ENCODE data around the gene PRICKLE1. TPM values are rescaled to one million over a fixed set of nuclear protein-coding genes. Genes with fewer than 3 reads are reported as not detected.

PRICKLE1 gene
- total RNA-seq, 1 experiment from 2014 or later, result 20.1 TPM

GRCh38 chr12:42422785-42423184, 166.8 kb downstream of the PRICKLE1 start:
- TF ChIP-seq REST (IDR thresholded peaks at IDR 0.05; ENCODE audit: insufficient read depth in 1 of 2, low read depth in 2 of 2, low read length in 1 of 2) (no peak), TCF7L2 (IDR thresholded peaks at IDR 0.05; ENCODE audit: low read depth, low read length) (no peak), SIN3A (IDR thresholded peaks at IDR 0.05; ENCODE audit: borderline replicate concordance, insufficient read depth, low read depth, low read length) (no peak), CTCF (IDR thresholded peaks at IDR 0.05) (no peak), POLR2AphosphoS5 (IDR thresholded peaks at IDR 0.05; ENCODE audit: low read depth, low read length) (no peak)
- Histone ChIP-seq H3K4me1 (ENCODE audit: control insufficient read depth, insufficient read depth, low read length) (peaks cover 4% of the 10 kb centered on the region; the same call in 1 of the 2 replicates), H3K4me3 (ENCODE audit: low read depth in 2 of 2, low read length in 2 of 2) (no peak overlapping the region), H3K36me3 (ENCODE audit: control insufficient read depth, insufficient read depth, low read length) (no peaks in the 10 kb centered on the region), H3K27me3 (ENCODE audit: control insufficient read depth, insufficient read depth, low read length) (no peaks in the 10 kb centered on the region), H3K9me3 (ENCODE audit: control insufficient read depth, insufficient read depth, low read depth, low read length) (no peaks in the 10 kb centered on the region), H3K27ac (ENCODE audit: low read length) (no peak overlapping the region)
- ChIA-PET CTCF (no interaction called here), POLR2A (no interaction called here)
- DNase-seq (ENCODE audit: low read depth, low spot score) (no peak), ATAC-seq (no peak)
- no TSS peak for BruUV-seq (replicated peaks)
- in situ Hi-C loops (cut with HindIII; ENCODE audit: low pct_unique_long_range_greater_than_20kb, low sequenced_read_pairs) (no loop called here), intact Hi-C loops (cut with micrococcal nuclease; ENCODE audit: unreplicated experiment) (no loop called here)

- no peak overlapping the region for H3K4me3 ChIP-seq (ENCODE audit: low read depth in 2 of 2, low read length in 2 of 2)
- CTCF ChIA-PET, result no interaction called here
- POLR2A ChIA-PET, result no interaction called here
- no peak for TF ChIP-seq TCF7L2 (IDR thresholded peaks at IDR 0.05; ENCODE audit: low read depth, low read length)
- no peak for TF ChIP-seq REST (IDR thresholded peaks at IDR 0.05; ENCODE audit: insufficient read depth in 1 of 2, low read depth in 2 of 2, low read length in 1 of 2)
- no peak for TF ChIP-seq POLR2AphosphoS5 (IDR thresholded peaks at IDR 0.05; ENCODE audit: low read depth, low read length)
- no peak for TF ChIP-seq SIN3A (IDR thresholded peaks at IDR 0.05; ENCODE audit: borderline replicate concordance, insufficient read depth, low read depth, low read length)
- no peak for TF ChIP-seq CTCF (IDR thresholded peaks at IDR 0.05)
- no peak overlapping the region for H3K27ac ChIP-seq (ENCODE audit: low read length)
- no TSS peak for BruUV-seq (replicated peaks)
- intact Hi-C loops (cut with micrococcal nuclease; ENCODE audit: unreplicated experiment) (no loop called here), in situ Hi-C loops (cut with HindIII; ENCODE audit: low pct_unique_long_range_greater_than_20kb, low sequenced_read_pairs) (no loop called here)
- H3K9me3 ChIP-seq (ENCODE audit: control insufficient read depth, insufficient read depth, low read depth, low read length), result no peaks in the 10 kb centered on the region
- ATAC-seq (no peak), DNase-seq (ENCODE audit: low read depth, low spot score) (no peak)
- no peaks in the 10 kb centered on the region for H3K27me3 ChIP-seq (ENCODE audit: control insufficient read depth, insufficient read depth, low read length)
- peaks cover 4% of the 10 kb centered on the region; the same call in 1 of the 2 replicates for H3K4me1 ChIP-seq (ENCODE audit: control insufficient read depth, insufficient read depth, low read length)
- no peaks in the 10 kb centered on the region for H3K36me3 ChIP-seq (ENCODE audit: control insufficient read depth, insufficient read depth, low read length)
These were observed 167.4 kb downstream of the PRICKLE1 start for GRCh38 chr12:42421844-42422779.
